ENCODE data around the gene PSD2. TPM values are rescaled to one million over a fixed set of nuclear protein-coding genes. Genes with fewer than 3 reads are reported as not detected.

The PSD2 gene
- total RNA-seq, 4 donors from 2014 or later = 0.10 TPM; not detected in 3

DNA sequence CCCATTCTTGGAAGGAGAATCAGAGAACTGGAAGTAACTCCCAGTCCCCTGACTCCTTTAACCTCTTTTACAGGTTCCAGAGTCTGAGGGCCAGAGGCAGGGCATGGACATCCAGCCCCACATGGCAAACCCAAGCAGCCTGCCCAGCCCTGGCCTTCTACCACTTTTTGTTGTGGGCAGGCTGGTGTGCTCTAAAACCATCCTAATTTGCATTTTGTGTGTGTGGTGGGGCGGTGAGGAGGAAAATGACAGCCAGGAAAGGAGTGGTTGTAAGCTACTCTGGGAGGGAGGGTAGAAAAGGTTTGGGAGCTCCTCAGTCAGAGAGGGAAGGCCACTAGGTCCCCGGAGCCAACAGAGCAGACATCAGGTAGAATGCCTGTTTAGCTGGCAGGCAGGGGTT, 90.6 kb downstream of the PSD2 start:
- in situ Hi-C loops (cut with MboI; ENCODE audit: low sequenced_read_pairs in 4 of 4) = no loop called here
- Histone ChIP-seq H3K36me3 (peaks cover 0 to 14% of the 10 kb centered on the region in 2 donors), H3K27ac (no peak overlapping the region), H3K4me3 (no peak overlapping the region), H3K4me1 (peaks cover 18 to 19% of the 10 kb centered on the region in 2 donors), H3K9me3 (no peaks in the 10 kb centered on the region), H3K27me3 (no peaks in the 10 kb centered on the region)
- TF ChIP-seq, protein P1, sequence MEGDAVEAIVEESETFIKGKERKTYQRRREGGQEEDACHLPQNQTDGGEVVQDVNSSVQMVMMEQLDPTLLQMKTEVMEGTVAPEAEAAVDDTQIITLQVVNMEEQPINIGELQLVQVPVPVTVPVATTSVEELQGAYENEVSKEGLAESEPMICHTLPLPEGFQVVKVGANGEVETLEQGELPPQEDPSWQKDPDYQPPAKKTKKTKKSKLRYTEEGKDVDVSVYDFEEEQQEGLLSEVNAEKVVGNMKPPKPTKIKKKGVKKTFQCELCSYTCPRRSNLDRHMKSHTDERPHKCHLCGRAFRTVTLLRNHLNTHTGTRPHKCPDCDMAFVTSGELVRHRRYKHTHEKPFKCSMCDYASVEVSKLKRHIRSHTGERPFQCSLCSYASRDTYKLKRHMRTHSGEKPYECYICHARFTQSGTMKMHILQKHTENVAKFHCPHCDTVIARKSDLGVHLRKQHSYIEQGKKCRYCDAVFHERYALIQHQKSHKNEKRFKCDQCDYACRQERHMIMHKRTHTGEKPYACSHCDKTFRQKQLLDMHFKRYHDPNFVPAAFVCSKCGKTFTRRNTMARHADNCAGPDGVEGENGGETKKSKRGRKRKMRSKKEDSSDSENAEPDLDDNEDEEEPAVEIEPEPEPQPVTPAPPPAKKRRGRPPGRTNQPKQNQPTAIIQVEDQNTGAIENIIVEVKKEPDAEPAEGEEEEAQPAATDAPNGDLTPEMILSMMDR (IDR thresholded peaks at IDR 0.05 in 4 of 5, conservative IDR thresholded peaks at IDR 0.05 in 1 of 5) = no peak
- TF ChIP-seq POLR2A (IDR thresholded peaks at IDR 0.05) = no peak
- DNase-seq (no peak), ATAC-seq (no peak)
- intact Hi-C loops (cut with DNase I; ENCODE audit: low total_unique reads) = loop anchor here (10.0 kb wide), 1 partner anchor 159 kb away; the partner anchor contains the start of gene NRG2

DNA sequence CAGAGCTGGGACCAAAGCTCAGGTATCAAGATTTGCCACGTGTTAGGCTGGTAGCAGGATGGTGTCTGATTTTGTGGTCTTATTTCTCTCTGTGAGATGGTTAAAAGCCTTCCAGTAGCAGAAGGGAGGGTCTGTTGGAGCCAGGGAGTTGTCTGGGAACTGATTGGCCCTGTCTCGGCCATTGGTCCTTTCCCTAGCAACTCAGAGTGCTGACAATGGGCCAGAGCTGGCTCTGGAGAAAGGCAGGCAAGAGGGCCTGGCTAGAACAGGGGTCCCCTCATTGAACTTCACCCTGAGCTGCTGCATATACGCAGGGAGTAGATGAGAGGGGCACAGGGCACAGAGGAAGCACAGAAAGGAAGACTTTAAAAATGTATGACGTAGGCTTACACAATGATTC, 92.8 kb downstream of the PSD2 start:
- intact Hi-C loops (cut with DNase I; ENCODE audit: low total_unique reads) = loop anchor here (10.0 kb wide), 1 partner anchor 156 kb away; the partner anchor contains the start of gene NRG2
- in situ Hi-C loops (cut with MboI; ENCODE audit: low sequenced_read_pairs in 4 of 4) = no loop called here

DNA sequence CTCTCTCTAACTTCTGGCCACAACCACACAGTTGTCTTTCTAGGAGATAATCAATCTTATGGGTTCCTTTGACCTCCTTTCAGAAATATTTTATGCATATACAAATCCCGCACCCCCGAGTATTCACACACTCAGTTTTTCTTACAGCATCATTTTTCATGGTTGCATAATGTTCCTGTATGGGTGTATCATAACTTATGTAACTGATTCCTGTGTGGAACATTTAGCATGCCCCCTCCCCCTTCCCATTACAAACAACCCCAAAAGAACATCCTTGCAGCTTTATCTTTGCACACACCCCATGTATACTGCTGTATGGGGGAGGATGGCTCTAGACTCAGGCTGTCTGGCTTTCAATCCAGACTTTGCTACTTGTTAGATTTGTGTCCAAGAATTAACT, 93.8 kb downstream of the PSD2 start:
- Histone ChIP-seq H3K4me1 (peaks cover 4 to 6% of the 10 kb centered on the region in 2 donors), H3K27me3 (no peaks in the 10 kb centered on the region), H3K27ac (no peak overlapping the region), H3K4me3 (no peak overlapping the region), H3K9me3 (no peaks in the 10 kb centered on the region), H3K36me3 (peaks cover 0 to 14% of the 10 kb centered on the region in 2 donors)
- in situ Hi-C loops (cut with MboI; ENCODE audit: low sequenced_read_pairs in 4 of 4) (no loop called here), intact Hi-C loops (cut with DNase I; ENCODE audit: low total_unique reads) (loop anchor here (10.0 kb wide), 1 partner anchor 155 kb away; the partner anchor contains the start of gene NRG2)
- TF ChIP-seq, protein P1 (IDR thresholded peaks at IDR 0.05 in 4 of 5, conservative IDR thresholded peaks at IDR 0.05 in 1 of 5) = no peak
- TF ChIP-seq POLR2A (IDR thresholded peaks at IDR 0.05) = no peak
- ATAC-seq (no peak), DNase-seq (no peak)

More for the DNA sequence above, 92.8 kb downstream of the PSD2 start:
- Histone ChIP-seq H3K27me3 (no peaks in the 10 kb centered on the region), H3K36me3 (peaks cover 0 to 14% of the 10 kb centered on the region in 2 donors), H3K9me3 (no peaks in the 10 kb centered on the region), H3K4me1 (peaks cover 12 to 16% of the 10 kb centered on the region in 2 donors), H3K27ac (no peak overlapping the region), H3K4me3 (no peak overlapping the region)
- DNase-seq (no peak), ATAC-seq (no peak)
- TF ChIP-seq POLR2A (IDR thresholded peaks at IDR 0.05) = no peak
- TF ChIP-seq, protein P1 (IDR thresholded peaks at IDR 0.05 in 4 of 5, conservative IDR thresholded peaks at IDR 0.05 in 1 of 5) = no peak

DNA sequence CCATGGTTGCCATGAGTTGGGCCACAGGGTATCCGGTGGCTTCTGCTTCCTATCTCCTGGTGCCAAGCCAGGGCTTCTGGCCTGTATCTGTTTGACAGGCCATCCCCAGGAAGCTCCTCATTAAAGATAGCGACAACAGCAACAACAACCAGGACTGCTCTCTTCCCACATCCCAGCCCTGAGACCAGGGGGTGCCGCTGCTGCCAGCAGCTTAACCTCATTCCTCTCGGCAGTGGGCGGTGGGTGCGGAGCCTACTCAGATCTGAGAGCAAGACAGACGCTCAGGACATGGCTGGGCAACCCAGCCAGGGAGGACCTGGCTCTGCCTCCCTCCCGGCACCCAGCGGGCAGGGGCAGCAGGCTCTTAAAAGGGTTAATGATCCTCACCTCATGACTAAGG, 98.3 kb downstream of the PSD2 start:
- intact Hi-C loops (cut with DNase I; ENCODE audit: low total_unique reads) = no loop called here

More for the DNA sequence above, 98.3 kb downstream of the PSD2 start:
- Histone ChIP-seq H3K4me1 (peaks cover 4 to 6% of the 10 kb centered on the region in 2 donors), H3K4me3 (no peak overlapping the region), H3K9me3 (no peaks in the 10 kb centered on the region), H3K27me3 (no peaks in the 10 kb centered on the region), H3K36me3 (no peaks in the 10 kb centered on the region), H3K27ac (no peak overlapping the region)
- DNase-seq = no peak
- no peak for ATAC-seq
- TF ChIP-seq, protein P1 (IDR thresholded peaks at IDR 0.05 in 4 of 5, conservative IDR thresholded peaks at IDR 0.05 in 1 of 5) = no peak
- no peak for TF ChIP-seq POLR2A (IDR thresholded peaks at IDR 0.05)
- in situ Hi-C loops (cut with MboI; ENCODE audit: low sequenced_read_pairs in 4 of 4) = no loop called here

Other genes with a start within 250 kb of the PSD2 start
- gene UBE2D2, start 234.5 kb upstream of the PSD2 start, total RNA-seq = 100 to 1,000 TPM in 3 of 4 donors, 10 to 100 TPM in 1; 98.5 to 199 (median 131) TPM
- gene CXXC5, start 147.5 kb upstream of the PSD2 start, total RNA-seq = 10 to 100 TPM; 38.5 to 83.8 (median 60.9) TPM
- gene NRG2, start 247.5 kb downstream of the PSD2 start, total RNA-seq = 10 to 100 TPM; 10.3 to 28.8 (median 20.0) TPM

All from gastrocnemius medialis (tissue), 4 donors.